Heart right ventricle (tissue), 16 donors: ENCODE data around the gene LRRN1. TPM values are rescaled to one million over a fixed set of nuclear protein-coding genes. Genes with fewer than 3 reads are reported as not detected.
"Not testable (repeated sequence)": the region's sequence is repeated elsewhere in the genome, so short reads cannot be mapped to it uniquely, and the experiment has no call there.

Experiments
- ATAC-seq, 8 donors: fragments of 200-7000 bp; cut with Tn5 transposase; one replicate each; pipeline ENCODE4 v1.9.1; 2020; ENCODE audit warnings: mild to moderate bottlenecking in 8 of 8, moderate library complexity in 8 of 8, moderate number of reproducible peaks in 1 of 8
- DNase-seq, 2 donors: peaks; one replicate each; pipeline ENCODE4 v3.0.0-alpha.2; 2020
- H3K27ac ChIP-seq, 10 donors: fragments of 200-600 bp; sonication (generic) in 2 of 10; one replicate each; pipeline versions ENCODE4 v1.5.0 to v1.8.0; 2020 to 2022; ENCODE audit warnings: mild to moderate bottlenecking in 3 of 10
- H3K27me3 ChIP-seq, 7 donors: fragments of 200-600 bp; one replicate each; pipeline ENCODE4 v1.8.0; 2021 to 2022; ENCODE audit warnings: mild to moderate bottlenecking in 2 of 7
- H3K36me3 ChIP-seq, 9 donors: fragments of 200-600 bp; sonication (generic) in 1 of 9; one replicate each; pipeline versions ENCODE4 v1.5.0 to v1.8.0; 2020 to 2022; ENCODE audit warnings: mild to moderate bottlenecking in 2 of 9
- H3K4me1 ChIP-seq, 9 donors: fragments of 200-600 bp; sonication (generic) in 1 of 9; one replicate each; pipeline versions ENCODE4 v1.5.0 to v1.8.0; 2020 to 2022; ENCODE audit warnings: mild to moderate bottlenecking in 4 of 9
- H3K4me3 ChIP-seq, 10 donors: fragments of 200-600 bp; sonication (generic) in 2 of 10; one replicate each; pipeline versions ENCODE4 v1.5.0 to v1.8.0; 2020 to 2022; ENCODE audit warnings: mild to moderate bottlenecking in 7 of 10, moderate library complexity in 2 of 10
- H3K9me3 ChIP-seq, 11 donors: fragments of 200-600 bp in 10 of 11; sonication (generic) in 2 of 11; one replicate each; pipeline versions ENCODE4 v1.5.0 to v1.8.0; 2013 to 2022; ENCODE audit warnings: mild to moderate bottlenecking in 2 of 11, control low read depth in 1 of 11, moderate library complexity in 1 of 11
- CTCF ChIP-seq, 9 donors: fragments of 200-600 bp; sonication (generic) in 2 of 9; IDR thresholded peaks; one replicate each; pipeline versions ENCODE4 v1.5.0 to v1.8.0; 2021 to 2022; ENCODE audit warnings: antibody characterized with exemption in 9 of 9, mild to moderate bottlenecking in 5 of 9, moderate library complexity in 1 of 9
- WGBS, 2 donors: extraction: QIAGEN DNeasy Blood & Tissue Kit; methylation state at CpG; one replicate each; pipeline ENCODE4 v1.1.7; 2013; ENCODE audit warnings: inconsistent platforms in 1 of 2; 5-methylcytosine and 5-hydroxymethylcytosine counted together
- intact Hi-C, 10 donors: fragments of 100-400 bp; cut with DNase I; formaldehyde crosslinking; loops; one replicate each; pipeline versions ENCODE4 v1.11.1 to v1.14.2; 2022
- polyA plus RNA-seq, 2 donors: library from polyadenylated mRNA; stranded (reverse); fragments of 200-250 nt; gene quantifications; one replicate each; pipeline ENCODE4 v1.2.3, GENCODE V29; 2013
- total RNA-seq, 10 donors: library from RNA; stranded (reverse); fragmentation: NEBNext Ultra II Directional in 3 of 10; extraction: Animal tissue kit (Norgen Biotek cat#: 25700) in 3 of 10; gene quantifications; one replicate each; pipeline versions ENCODE4 v1.2.1 to v1.2.4, GENCODE V29; 2021 to 2023
- donor health status: Arrhythmogenic right ventricular cardiomyopathy.
- donor health status: ischemic (EF 13 %, LVEDD 7.1; RV severe dilation, severe dysfunction).
- donor health status: healthy with polysubstance abuse.
- donor health status: DM: no; HTN: yes; CAD: no.
- donor health status: DM: no; HTN: no; CAD: no.
- donor health status: ischemic (EF 25% LVEDD 6.9; RV normal size, moderate dysfunction).
- donor health status: ischemic (EF 25% LVEDD 5.7; RV mildly dilated, moderate dysfunction).
- donor health status: healthy.
- donor health status: DM: yes; HTN: yes; CAD: no.
- donor health status: Ischemic cardiomyopathy.
- donor health status: ischemic (EF 35%, LVEDD 5.7; RV mildly dilated, moderate dysfunction).
- donor health status: nonischemic (EF 11% LVEDD 7.7; RV severe dilation, severe dysfunction).
- donor health status: DM: yes; HTN: yes; CAD: no.
- donor health status: PGD.
- donor health status: ischemic (EF 29% LVEDD 5.4; RV normal size, mild dysfunction).
- donor health status: nonischemic (EF 23%, LVEDD 6.1; RV moderate dilation, normal function).

The LRRN1 gene
- total and polyA plus RNA-seq, 12 donors: 0.07 to 0.26 (median 0.11) TPM; not detected in 5

GRCh38 chr3:3875491-3875890 lies 76.3 kb downstream of the LRRN1 start:
- no peak for TF ChIP-seq CTCF (IDR thresholded peaks at IDR 0.05)
- intact Hi-C loops: no loop called here
- no peak overlapping the region for H3K27ac ChIP-seq
- no peak for ATAC-seq
- DNase-seq: no peak
- WGBS, 2 donors: 78 to 80% methylated on average over 8 of the region's 8 CpGs
- H3K27me3 ChIP-seq: no peaks in the 10 kb centered on the region
- H3K9me3 ChIP-seq: peaks cover 0 to 1% (median 0%) of the 10 kb centered on the region in 11 donors
- no peaks in the 10 kb centered on the region for H3K4me1 ChIP-seq
- H3K4me3 ChIP-seq: no peak overlapping the region
- H3K36me3 ChIP-seq: no peaks in the 10 kb centered on the region

- no peak for DNase-seq
- intact Hi-C loops: no loop called here
- no peak overlapping the region for H3K4me3 ChIP-seq
- H3K4me1 ChIP-seq: no peaks in the 10 kb centered on the region
- 87% methylated on average over 7 of the region's 7 CpGs for WGBS, 2 donors
- H3K27ac ChIP-seq: no peak overlapping the region
- H3K27me3 ChIP-seq: no peaks in the 10 kb centered on the region
- no peak for ATAC-seq
- no peak for TF ChIP-seq CTCF (IDR thresholded peaks at IDR 0.05)
- peaks cover 0 to 5% (median 0%) of the 10 kb centered on the region in 11 donors for H3K9me3 ChIP-seq
- no peaks in the 10 kb centered on the region for H3K36me3 ChIP-seq
Observed at GRCh38 chr3:3881050-3881449, 81.8 kb downstream of the LRRN1 start.

GRCh38 chr3:3887311-3887710 lies 88.1 kb downstream of the LRRN1 start:
- H3K27me3 ChIP-seq, DNase-seq, H3K27ac ChIP-seq, H3K4me3 ChIP-seq, ATAC-seq, intact Hi-C loops, H3K36me3 ChIP-seq, H3K4me1 ChIP-seq: not testable (repeated sequence)
- H3K9me3 ChIP-seq: peaks cover 0 to 64% (median 5%) of the 10 kb centered on the region in 11 donors

GRCh38 chr3:3893590-3893989 lies 94.4 kb downstream of the LRRN1 start:
- no peaks in the 10 kb centered on the region for H3K36me3 ChIP-seq
- no peak overlapping the region for H3K27ac ChIP-seq
- WGBS, 2 donors: 29 to 33% methylated on average over 4 of the region's 4 CpGs
- intact Hi-C loops: no loop called here
- H3K4me3 ChIP-seq: no peak overlapping the region
- H3K27me3 ChIP-seq: no peaks in the 10 kb centered on the region
- no peaks in the 10 kb centered on the region for H3K4me1 ChIP-seq
- ATAC-seq (no peak), DNase-seq (no peak)
- H3K9me3 ChIP-seq: peaks cover 0 to 46% (median 0%) of the 10 kb centered on the region in 11 donors
- no peak for TF ChIP-seq CTCF (IDR thresholded peaks at IDR 0.05)
